Uterus (tissue), 4 donors: ENCODE results near the gene P4HB. TPM values are rescaled to one million over a fixed set of nuclear protein-coding genes. Genes with fewer than 3 reads are reported as not detected.

Experiments used
- DNase-seq, 2 donors: peaks; one replicate each; pipeline ENCODE4 v3.0.0-alpha.2; 2019 to 2020
- H3K27ac ChIP-seq, 2 donors: fragments of 200-600 bp; sonication (generic); 1 replicate in 1 of 2; 2 replicates in 1 of 2; pipeline ENCODE4 v1.5.1; 2016 to 2018
- H3K27me3 ChIP-seq, 2 donors: fragments of 200-600 bp; sonication (generic); one replicate each; pipeline ENCODE4 v1.5.1; 2018 to 2019; ENCODE audit warnings: control low read depth in 1 of 2
- H3K36me3 ChIP-seq, 2 donors: fragments of 200-600 bp; sonication (generic); one replicate each; pipeline ENCODE4 v1.5.1; 2019; ENCODE audit warnings: control low read depth in 1 of 2
- H3K4me1 ChIP-seq, 2 donors: fragments of 200-600 bp; sonication (generic); one replicate each; pipeline ENCODE4 v1.5.1; 2018 to 2019; ENCODE audit warnings: control low read depth in 1 of 2
- H3K4me3 ChIP-seq, 2 donors: fragments of 200-600 bp; sonication (generic); 1 replicate in 1 of 2; 2 replicates in 1 of 2; pipeline ENCODE4 v1.5.1; 2018 to 2019; ENCODE audit warnings: mild to moderate bottlenecking in 1 of 2
- H3K9me3 ChIP-seq, 2 donors: fragments of 200-600 bp; sonication (generic); one replicate each; pipeline ENCODE4 v1.5.1; 2019; ENCODE audit warnings: control low read depth in 1 of 2
- CTCF ChIP-seq, 4 experiments: fragments of 200-600 bp in 2 of 4; fragments of 450-650 bp in 2 of 4; sonication (generic) in 2 of 4; IDR thresholded peaks; one replicate each; pipeline ENCODE4 v1.5.1; 2016 to 2019; ENCODE audit warnings: antibody characterized with exemption in 4 of 4, mild to moderate bottlenecking in 2 of 4, moderate library complexity in 1 of 4
- POLR2A ChIP-seq, 2 donors: fragments of 450-650 bp; IDR thresholded peaks; one replicate each; pipeline ENCODE4 v1.6.1; 2016; ENCODE audit warnings: antibody characterized with exemption in 2 of 2, mild to moderate bottlenecking in 1 of 2, moderate library complexity in 1 of 2
- intact Hi-C: fragments of 100-400 bp; cut with DNase I; formaldehyde crosslinking; loops from one replicate; pipeline ENCODE4 v1.15.1; 2023; ENCODE audit warnings: low total_unique reads
- total RNA-seq, 4 donors: library from RNA; depleted of rRNA in 3 of 4; stranded (reverse); fragments of >200 nt in 3 of 4; gene quantifications; one replicate each; pipeline versions ENCODE4 v1.1.0 to v1.2.4, GENCODE V29; 2014 to 2023
- donor health status: DM: yes; HTN: yes; CAD: no.

P4HB gene
- total RNA-seq, 4 donors from 2014 or later: 199 to 504 (median 304) TPM

GRCh38 chr17:81828656-81829055, 31.7 kb downstream of the P4HB start:
- no peak for DNase-seq
- H3K36me3 ChIP-seq: no peaks in the 10 kb centered on the region
- no peak overlapping the region for H3K27ac ChIP-seq
- no peaks in the 10 kb centered on the region for H3K9me3 ChIP-seq
- intact Hi-C loops: no loop called here
- peaks cover 0 to 4% of the 10 kb centered on the region in 2 donors for H3K4me1 ChIP-seq
- no peak overlapping the region for H3K4me3 ChIP-seq
- TF ChIP-seq CTCF (IDR thresholded peaks at IDR 0.05): no peak
- TF ChIP-seq POLR2A (IDR thresholded peaks at IDR 0.05): no peak
- no peaks in the 10 kb centered on the region for H3K27me3 ChIP-seq

- H3K4me1 ChIP-seq: no peaks in the 10 kb centered on the region
- TF ChIP-seq POLR2A (IDR thresholded peaks at IDR 0.05): no peak
- TF ChIP-seq CTCF (IDR thresholded peaks at IDR 0.05): no peak
- no peak overlapping the region for H3K27ac ChIP-seq
- DNase-seq: no peak
- no peaks in the 10 kb centered on the region for H3K36me3 ChIP-seq
- intact Hi-C loops: no loop called here
- H3K9me3 ChIP-seq: no peaks in the 10 kb centered on the region
- no peaks in the 10 kb centered on the region for H3K27me3 ChIP-seq
- no peak overlapping the region for H3K4me3 ChIP-seq
Measured at GRCh38 chr17:81825841-81826466, 34.4 kb downstream of the P4HB start.

GRCh38 chr17:81824595-81824994, 35.7 kb downstream of the P4HB start:
- Histone ChIP-seq H3K4me3 (no peak overlapping the region), H3K27me3 (no peaks in the 10 kb centered on the region), H3K4me1 (no peaks in the 10 kb centered on the region), H3K36me3 (no peaks in the 10 kb centered on the region), H3K27ac (no peak overlapping the region), H3K9me3 (no peaks in the 10 kb centered on the region)
- no peak for DNase-seq
- TF ChIP-seq CTCF (IDR thresholded peaks at IDR 0.05) (no peak), POLR2A (IDR thresholded peaks at IDR 0.05) (no peak)
- intact Hi-C loops: no loop called here

GRCh38 chr17:81823820-81824550, 36.4 kb downstream of the P4HB start:
- Histone ChIP-seq H3K27me3 (no peaks in the 10 kb centered on the region), H3K27ac (no peak overlapping the region), H3K9me3 (no peaks in the 10 kb centered on the region), H3K4me1 (no peaks in the 10 kb centered on the region), H3K4me3 (no peak overlapping the region), H3K36me3 (no peaks in the 10 kb centered on the region)
- intact Hi-C loops: no loop called here
- no peak for DNase-seq
- TF ChIP-seq CTCF (IDR thresholded peaks at IDR 0.05) (no peak), POLR2A (IDR thresholded peaks at IDR 0.05) (no peak)

GRCh38 chr17:81822996-81823819, 37.1 kb downstream of the P4HB start:
- TF ChIP-seq CTCF (IDR thresholded peaks at IDR 0.05): no peak
- no peak for TF ChIP-seq POLR2A (IDR thresholded peaks at IDR 0.05)
- intact Hi-C loops: no loop called here
- Histone ChIP-seq H3K36me3 (no peaks in the 10 kb centered on the region), H3K4me1 (no peaks in the 10 kb centered on the region), H3K27me3 (no peaks in the 10 kb centered on the region), H3K9me3 (no peaks in the 10 kb centered on the region), H3K27ac (no peak overlapping the region), H3K4me3 (no peak overlapping the region)
- DNase-seq: no peak
